Gastrocnemius medialis (tissue), 4 donors: ENCODE measurements around the gene GSAP. TPM values are rescaled to one million over a fixed set of nuclear protein-coding genes. Genes with fewer than 3 reads are reported as not detected.
A peak's percentile ranks its signal among the peaks of the same experiment; 100 is the strongest.
"Not testable (repeated sequence)": the region's sequence is repeated elsewhere in the genome, so short reads cannot be mapped to it uniquely, and the experiment has no call there.

Experiments used
- ATAC-seq, 2 donors: fragments of 150-250 bp; one replicate each; pipeline ENCODE4 v1.9.1; 2016
- DNase-seq, 2 donors: peaks; one replicate each; pipeline ENCODE4 v3.0.0-alpha.2; 2019
- H3K27ac ChIP-seq, 4 donors: fragments of 200-600 bp; sonication (generic); 1 replicate in 1 of 4; 2 replicates in 3 of 4; pipeline ENCODE4 v1.5.1; 2016 to 2018; ENCODE audit warnings: mild to moderate bottlenecking in 2 of 4, moderate library complexity in 1 of 4
- H3K27me3 ChIP-seq, 3 donors: fragments of 200-600 bp; sonication (generic) in 2 of 3; 1 replicate in 1 of 3; 2 replicates in 2 of 3; pipeline versions ENCODE4 v1.5.1 to v1.6.0; 2016 to 2019; ENCODE audit warnings: mild to moderate bottlenecking in 1 of 3, moderate library complexity in 1 of 3
- H3K36me3 ChIP-seq, 2 donors: fragments of 200-600 bp; sonication (generic) in 1 of 2; one replicate each; pipeline ENCODE4 v1.5.1; 2017 to 2018
- H3K4me1 ChIP-seq, 2 donors: fragments of 200-600 bp; sonication (generic) in 1 of 2; one replicate each; pipeline ENCODE4 v1.5.1; 2016 to 2017; ENCODE audit warnings: mild to moderate bottlenecking in 2 of 2
- H3K4me3 ChIP-seq, 4 donors: fragments of 200-600 bp; sonication (generic) in 3 of 4; 1 replicate in 1 of 4; 2 replicates in 3 of 4; pipeline ENCODE4 v1.5.1; 2016 to 2019; ENCODE audit warnings: mild to moderate bottlenecking in 2 of 4
- H3K9me3 ChIP-seq, 3 donors: fragments of 200-600 bp; sonication (generic) in 2 of 3; 1 replicate in 1 of 3; 2 replicates in 2 of 3; pipeline ENCODE4 v1.5.1; 2016 to 2019
- POLR2A ChIP-seq, 2 donors: fragments of 450-650 bp; IDR thresholded peaks; one replicate each; pipeline ENCODE4 v1.6.1; 2017; ENCODE audit warnings: antibody characterized with exemption in 2 of 2, mild to moderate bottlenecking in 2 of 2, moderate library complexity in 2 of 2
- in situ Hi-C, 4 donors: fragments of 200-750 bp; cut with MboI; loops; one replicate each; pipeline versions ENCODE4 v1.15.0 to v1.8.0; 2017; ENCODE audit warnings: low sequenced_read_pairs in 4 of 4
- intact Hi-C: fragments of 100-400 bp; cut with DNase I; formaldehyde crosslinking; loops from one replicate; pipeline ENCODE4 v1.15.1; 2023; ENCODE audit warnings: low total_unique reads
- total RNA-seq, 4 donors: library from RNA; depleted of rRNA; stranded (reverse); fragments of >200 nt; gene quantifications; one replicate each; pipeline versions ENCODE4 v1.1.0 to v1.2.3, GENCODE V29; 2016
- TF ChIP-seq, protein P1 (sequence below), 5 experiments: fragments of 450-650 bp in 3 of 5; fragments of 200-600 bp in 2 of 5; sonication (generic) in 2 of 5; IDR thresholded peaks in 4 of 5; conservative IDR thresholded peaks in 1 of 5; 1 replicate in 4 of 5; 2 replicates in 1 of 5; pipeline ENCODE4 v1.5.1; 2016 to 2019; ENCODE audit warnings: antibody characterized with exemption in 5 of 5, mild to moderate bottlenecking in 3 of 5, moderate library complexity in 3 of 5

Gene GSAP
- total RNA-seq, 4 donors from 2014 or later, result 1.2 to 8.3 (median 2.5) TPM

GRCh38 chr7:77457779-77458178 lies 41.6 kb upstream of the GSAP start:
- no peak overlapping the region for H3K27ac ChIP-seq
- no peak for TF ChIP-seq POLR2A (IDR thresholded peaks at IDR 0.05)
- TF ChIP-seq, protein P1, sequence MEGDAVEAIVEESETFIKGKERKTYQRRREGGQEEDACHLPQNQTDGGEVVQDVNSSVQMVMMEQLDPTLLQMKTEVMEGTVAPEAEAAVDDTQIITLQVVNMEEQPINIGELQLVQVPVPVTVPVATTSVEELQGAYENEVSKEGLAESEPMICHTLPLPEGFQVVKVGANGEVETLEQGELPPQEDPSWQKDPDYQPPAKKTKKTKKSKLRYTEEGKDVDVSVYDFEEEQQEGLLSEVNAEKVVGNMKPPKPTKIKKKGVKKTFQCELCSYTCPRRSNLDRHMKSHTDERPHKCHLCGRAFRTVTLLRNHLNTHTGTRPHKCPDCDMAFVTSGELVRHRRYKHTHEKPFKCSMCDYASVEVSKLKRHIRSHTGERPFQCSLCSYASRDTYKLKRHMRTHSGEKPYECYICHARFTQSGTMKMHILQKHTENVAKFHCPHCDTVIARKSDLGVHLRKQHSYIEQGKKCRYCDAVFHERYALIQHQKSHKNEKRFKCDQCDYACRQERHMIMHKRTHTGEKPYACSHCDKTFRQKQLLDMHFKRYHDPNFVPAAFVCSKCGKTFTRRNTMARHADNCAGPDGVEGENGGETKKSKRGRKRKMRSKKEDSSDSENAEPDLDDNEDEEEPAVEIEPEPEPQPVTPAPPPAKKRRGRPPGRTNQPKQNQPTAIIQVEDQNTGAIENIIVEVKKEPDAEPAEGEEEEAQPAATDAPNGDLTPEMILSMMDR (IDR thresholded peaks at IDR 0.05 in 4 of 5, conservative IDR thresholded peaks at IDR 0.05 in 1 of 5), result no peak
- ATAC-seq (no peak), DNase-seq (no peak)
- H3K9me3 ChIP-seq, result no peaks in the 10 kb centered on the region
- in situ Hi-C loops (no loop called here), intact Hi-C loops (no loop called here)
- H3K36me3 ChIP-seq, result no peaks in the 10 kb centered on the region
- peaks cover 0 to 13% of the 10 kb centered on the region in 2 donors for H3K4me1 ChIP-seq
- H3K4me3 ChIP-seq, result no peak overlapping the region
- peaks cover 0 to 3% (median 0%) of the 10 kb centered on the region in 3 donors for H3K27me3 ChIP-seq

- in situ Hi-C loops (no loop called here), intact Hi-C loops (no loop called here)
- ATAC-seq (no peak), DNase-seq (no peak)
- TF ChIP-seq POLR2A (IDR thresholded peaks at IDR 0.05), result no peak
- TF ChIP-seq, protein P1 (IDR thresholded peaks at IDR 0.05 in 4 of 5, conservative IDR thresholded peaks at IDR 0.05 in 1 of 5), result no peak
- H3K4me3 ChIP-seq, result no peak overlapping the region
- no peaks in the 10 kb centered on the region for H3K36me3 ChIP-seq
- no peak overlapping the region for H3K27ac ChIP-seq
- H3K9me3 ChIP-seq, result no peaks in the 10 kb centered on the region
- peaks cover 0 to 14% of the 10 kb centered on the region in 2 donors for H3K4me1 ChIP-seq
- H3K27me3 ChIP-seq, result peaks cover 0 to 3% (median 0%) of the 10 kb centered on the region in 3 donors
Observed at GRCh38 chr7:77456696-77457095, 40.5 kb upstream of the GSAP start.

DNA sequence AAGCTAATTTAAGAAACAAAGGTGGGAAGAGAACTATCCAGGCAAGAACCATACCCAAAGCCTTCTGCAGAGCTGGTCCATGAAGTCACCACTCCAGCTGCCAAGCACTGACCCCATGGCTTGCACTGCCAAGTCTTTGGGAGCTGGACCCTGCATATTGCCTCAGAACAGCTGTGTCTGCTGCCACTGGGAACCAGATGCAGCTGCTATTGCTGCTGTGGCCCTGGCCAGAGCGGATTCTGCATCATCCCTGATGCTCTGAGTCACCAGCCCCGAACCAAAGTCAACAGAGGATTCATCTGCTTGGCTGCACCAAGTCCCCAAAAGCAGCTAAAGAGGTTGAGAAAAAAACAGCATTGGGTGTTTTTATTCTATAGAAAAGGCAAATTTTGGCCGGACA lies 39.2 kb upstream of the GSAP start:
- no peak for TF ChIP-seq POLR2A (IDR thresholded peaks at IDR 0.05)
- TF ChIP-seq, protein P1 (IDR thresholded peaks at IDR 0.05 in 4 of 5, conservative IDR thresholded peaks at IDR 0.05 in 1 of 5), result no peak
- peak overlapping the region in 1 of 4 donors; percentile 49 for H3K27ac ChIP-seq
- DNase-seq (peak; percentile 18 to 54), ATAC-seq (peak; percentile 60 to 79)
- in situ Hi-C loops (no loop called here), intact Hi-C loops (no loop called here)
- H3K27me3 ChIP-seq, result peaks cover 0 to 3% (median 0%) of the 10 kb centered on the region in 3 donors
- H3K4me3 ChIP-seq, result no peak overlapping the region
- H3K36me3 ChIP-seq, result no peaks in the 10 kb centered on the region
- no peaks in the 10 kb centered on the region for H3K9me3 ChIP-seq
- peaks cover 0 to 14% of the 10 kb centered on the region in 2 donors for H3K4me1 ChIP-seq

GRCh38 chr7:77454802-77455201 lies 38.7 kb upstream of the GSAP start:
- Histone ChIP-seq H3K4me3 (no peak overlapping the region), H3K27ac (no peak overlapping the region), H3K4me1 (peaks cover 0 to 14% of the 10 kb centered on the region in 2 donors), H3K36me3 (no peaks in the 10 kb centered on the region), H3K27me3 (peaks cover 0 to 3% (median 0%) of the 10 kb centered on the region in 3 donors), H3K9me3 (no peaks in the 10 kb centered on the region)
- no peak for ATAC-seq
- no peak for DNase-seq
- in situ Hi-C loops, result no loop called here
- intact Hi-C loops, result no loop called here
- TF ChIP-seq POLR2A (IDR thresholded peaks at IDR 0.05), result no peak
- TF ChIP-seq, protein P1 (IDR thresholded peaks at IDR 0.05 in 4 of 5, conservative IDR thresholded peaks at IDR 0.05 in 1 of 5), result no peak

DNA sequence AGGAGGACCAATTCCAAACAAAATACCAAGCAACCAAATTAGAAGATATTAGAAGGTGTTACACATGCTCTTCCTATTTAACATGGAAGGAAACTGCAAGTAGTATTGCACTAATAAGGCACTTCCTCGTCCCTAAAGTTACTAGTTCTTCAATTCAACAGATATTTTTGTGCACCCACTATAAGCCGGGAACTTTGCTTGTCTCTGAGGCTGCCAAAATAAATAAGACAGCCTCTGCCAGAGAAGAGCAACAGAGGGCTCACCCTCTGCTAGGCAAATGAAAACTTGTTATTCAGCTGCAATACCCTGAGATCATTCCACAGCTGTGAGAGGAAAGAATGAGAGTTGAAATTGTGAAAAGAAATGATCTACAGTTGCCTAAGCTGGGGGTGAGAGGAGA lies 37.4 kb upstream of the GSAP start:
- Histone ChIP-seq H3K27me3 (peaks cover 0 to 3% (median 0%) of the 10 kb centered on the region in 3 donors), H3K4me3 (no peak overlapping the region), H3K9me3 (no peaks in the 10 kb centered on the region), H3K36me3 (no peaks in the 10 kb centered on the region), H3K27ac (peak overlapping the region in 2 of 4 donors; percentile 36 to 54), H3K4me1 (peaks cover 0 to 14% of the 10 kb centered on the region in 2 donors)
- intact Hi-C loops, result no loop called here
- DNase-seq, result no peak
- ATAC-seq, result peak; percentile 53 to 64
- in situ Hi-C loops, result no loop called here
- TF ChIP-seq, protein P1 (IDR thresholded peaks at IDR 0.05 in 4 of 5, conservative IDR thresholded peaks at IDR 0.05 in 1 of 5), result no peak
- no peak for TF ChIP-seq POLR2A (IDR thresholded peaks at IDR 0.05)

DNA sequence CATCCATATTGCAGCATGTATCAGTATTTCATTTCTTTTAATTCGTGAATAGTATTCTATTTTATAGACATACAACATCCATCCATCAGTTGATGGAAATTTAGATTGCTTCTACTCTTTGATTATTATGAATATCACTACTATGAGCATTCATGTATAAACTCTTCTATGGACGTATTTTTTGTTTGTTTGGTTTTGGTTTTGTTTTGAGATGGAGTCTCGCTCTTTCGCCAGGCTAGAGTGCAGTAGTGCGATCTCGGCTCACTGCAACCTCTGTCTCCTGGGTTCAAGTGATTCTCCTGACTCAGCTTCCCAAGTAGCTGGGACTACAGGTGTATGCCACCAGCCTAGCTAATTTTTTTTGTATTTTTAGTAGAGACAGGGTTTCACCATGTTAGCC lies 35.8 kb upstream of the GSAP start:
- intact Hi-C loops, H3K36me3 ChIP-seq, in situ Hi-C loops, ATAC-seq, DNase-seq, H3K27me3 ChIP-seq, H3K4me3 ChIP-seq, H3K27ac ChIP-seq, H3K9me3 ChIP-seq: not testable (repeated sequence)
- H3K4me1 ChIP-seq, result peaks cover 0 to 14% of the 10 kb centered on the region in 2 donors
